Memory B cell (primary cell): ENCODE data around the gene CDC20.

ENCODE experiments used
- ATAC-seq: fragments of 150-1000 bp; cut with Tn5 transposase; 2 replicates; pipeline ENCODE4 v1.10.0; 2021; ENCODE audit warnings: low read depth, mild to moderate bottlenecking, moderate library complexity
- DNase-seq, 2 donors: peaks; one replicate each; pipeline ENCODE4 v3.0.0; 2022; ENCODE audit warnings: low spot score in 2 of 2
- H3K27ac Mint-ChIP-seq: one replicate; pipeline ENCODE4 v1.8.0; 2022; ENCODE audit warnings: mild to moderate bottlenecking, moderate library complexity, mixed read lengths
- H3K27me3 Mint-ChIP-seq: one replicate; pipeline ENCODE4 v1.8.0; 2022; ENCODE audit warnings: mixed read lengths
- H3K36me3 Mint-ChIP-seq: one replicate; pipeline ENCODE4 v1.8.0; 2022; ENCODE audit warnings: mild to moderate bottlenecking, mixed read lengths
- H3K4me1 Mint-ChIP-seq: one replicate; pipeline ENCODE4 v1.8.0; 2022; ENCODE audit warnings: mixed read lengths
- H3K4me3 Mint-ChIP-seq: one replicate; pipeline ENCODE4 v1.8.0; 2022; ENCODE audit warnings: mild to moderate bottlenecking, moderate library complexity, mixed read lengths
- H3K9me3 Mint-ChIP-seq: one replicate; pipeline ENCODE4 v1.8.0; 2022; ENCODE audit warnings: mixed read lengths

CDC20 gene

DNA sequence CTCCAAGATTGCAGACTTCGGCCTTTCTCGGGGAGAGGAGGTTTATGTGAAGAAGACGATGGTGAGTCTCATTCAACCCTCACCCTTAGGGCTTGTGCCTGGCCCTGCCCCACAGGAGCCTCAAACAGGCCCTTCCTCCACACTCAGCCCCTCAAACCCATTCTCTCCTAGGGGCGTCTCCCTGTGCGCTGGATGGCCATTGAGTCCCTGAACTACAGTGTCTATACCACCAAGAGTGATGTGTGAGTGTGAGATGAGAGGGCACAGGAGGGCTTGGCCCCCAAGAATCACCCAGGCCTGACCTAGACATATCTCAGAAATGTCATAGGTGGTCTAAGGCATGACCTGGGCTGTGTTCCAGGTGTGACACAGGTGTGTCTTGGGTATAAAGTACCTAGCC lies 39.5 kb upstream of the CDC20 start:
- Mint-ChIP-seq H3K36me3 (no peaks in the 10 kb centered on the region), H3K9me3 (no peaks in the 10 kb centered on the region), H3K27ac (no peak overlapping the region), H3K4me3 (no peak overlapping the region), H3K27me3 (no peaks in the 10 kb centered on the region), H3K4me1 (no peaks in the 10 kb centered on the region)
- DNase-seq, result no peak
- no peak for ATAC-seq

DNA sequence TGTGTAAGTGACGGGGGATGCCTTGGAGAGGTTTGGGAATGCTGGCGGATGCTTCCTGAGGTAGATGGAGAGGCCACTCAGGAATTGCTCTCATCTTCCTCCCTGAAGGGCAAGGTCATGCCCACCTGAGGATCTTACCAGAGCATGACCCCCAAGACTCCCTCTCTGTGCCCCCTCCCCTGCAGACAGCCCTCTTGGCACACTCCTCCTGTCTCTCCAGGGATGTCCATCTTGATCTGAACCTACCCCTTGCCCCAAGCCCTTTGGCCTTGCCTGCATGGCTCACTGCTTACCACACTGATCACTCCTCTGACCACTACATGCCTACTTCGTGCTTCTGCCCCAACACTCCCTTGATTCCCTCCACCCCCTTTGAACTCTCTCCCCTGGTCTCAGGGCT lies 39.0 kb upstream of the CDC20 start:
- DNase-seq, result no peak
- Mint-ChIP-seq H3K27me3 (no peaks in the 10 kb centered on the region), H3K27ac (no peak overlapping the region), H3K36me3 (peaks cover 3% of the 10 kb centered on the region), H3K4me1 (no peaks in the 10 kb centered on the region), H3K9me3 (peaks cover 2% of the 10 kb centered on the region), H3K4me3 (no peak overlapping the region)
- no peak for ATAC-seq

DNA sequence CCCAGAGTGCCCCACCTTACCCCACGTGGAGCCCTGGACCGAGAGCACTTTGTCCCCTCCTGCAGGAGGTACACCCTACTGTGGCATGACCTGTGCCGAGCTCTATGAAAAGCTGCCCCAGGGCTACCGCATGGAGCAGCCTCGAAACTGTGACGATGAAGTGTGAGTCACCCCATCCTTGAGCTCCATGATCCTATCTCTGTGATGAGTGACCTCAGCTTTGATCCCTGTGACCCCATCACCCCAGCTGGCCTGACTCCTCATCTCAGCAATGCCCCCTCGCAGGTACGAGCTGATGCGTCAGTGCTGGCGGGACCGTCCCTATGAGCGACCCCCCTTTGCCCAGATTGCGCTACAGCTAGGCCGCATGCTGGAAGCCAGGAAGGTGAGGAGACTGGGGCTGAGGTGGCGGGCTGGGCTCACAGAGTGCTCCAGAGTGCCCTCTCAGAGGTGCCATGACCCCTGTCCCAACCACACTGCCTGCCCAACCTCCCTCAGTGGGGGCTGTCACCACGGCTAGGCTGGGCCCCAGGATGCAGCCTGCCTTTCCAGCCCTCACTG lies 37.4 kb upstream of the CDC20 start:
- ATAC-seq (no peak), DNase-seq (no peak)
- H3K36me3 Mint-ChIP-seq, result peaks cover 6% of the 10 kb centered on the region
- no peak overlapping the region for H3K4me3 Mint-ChIP-seq
- no peaks in the 10 kb centered on the region for H3K4me1 Mint-ChIP-seq
- peaks cover 5% of the 10 kb centered on the region for H3K9me3 Mint-ChIP-seq
- no peak overlapping the region for H3K27ac Mint-ChIP-seq
- H3K27me3 Mint-ChIP-seq, result no peaks in the 10 kb centered on the region

DNA sequence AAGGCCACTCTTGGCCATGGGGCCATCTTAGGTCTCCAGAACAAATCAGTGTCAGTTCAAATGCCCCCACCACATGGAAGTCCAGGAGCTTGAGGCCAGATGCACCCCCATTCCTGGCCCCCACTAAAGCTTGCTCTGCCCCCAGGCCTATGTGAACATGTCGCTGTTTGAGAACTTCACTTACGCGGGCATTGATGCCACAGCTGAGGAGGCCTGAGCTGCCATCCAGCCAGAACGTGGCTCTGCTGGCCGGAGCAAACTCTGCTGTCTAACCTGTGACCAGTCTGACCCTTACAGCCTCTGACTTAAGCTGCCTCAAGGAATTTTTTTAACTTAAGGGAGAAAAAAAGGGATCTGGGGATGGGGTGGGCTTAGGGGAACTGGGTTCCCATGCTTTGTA lies 36.3 kb upstream of the CDC20 start:
- ATAC-seq (no peak), DNase-seq (no peak)
- H3K27me3 Mint-ChIP-seq, result no peaks in the 10 kb centered on the region
- H3K4me3 Mint-ChIP-seq, result no peak overlapping the region
- H3K27ac Mint-ChIP-seq, result no peak overlapping the region
- peaks cover 6% of the 10 kb centered on the region for H3K36me3 Mint-ChIP-seq
- peaks cover 5% of the 10 kb centered on the region for H3K9me3 Mint-ChIP-seq
- H3K4me1 Mint-ChIP-seq, result no peaks in the 10 kb centered on the region

DNA sequence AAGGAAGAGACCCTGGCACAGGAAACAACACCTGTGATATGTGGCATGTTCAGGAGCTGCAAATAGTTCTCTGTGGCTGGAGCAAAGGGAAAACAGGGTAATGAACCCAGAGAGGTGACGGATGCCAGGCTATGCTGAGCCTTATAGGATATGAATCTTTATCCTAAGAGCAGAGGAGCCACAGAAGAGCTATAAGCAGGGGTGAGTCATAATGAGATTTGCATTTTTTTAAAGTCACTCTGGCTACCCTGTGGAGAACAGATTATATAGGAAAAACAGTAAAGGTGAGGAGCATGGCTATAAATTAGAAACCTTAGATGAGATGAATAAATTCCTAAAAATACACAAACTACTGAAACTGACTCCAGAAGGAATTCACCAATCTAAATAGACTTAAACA lies 34.0 kb upstream of the CDC20 start:
- H3K27me3 Mint-ChIP-seq, result no peaks in the 10 kb centered on the region
- no peak overlapping the region for H3K4me3 Mint-ChIP-seq
- DNase-seq (no peak), ATAC-seq (no peak)
- peaks cover 7% of the 10 kb centered on the region for H3K9me3 Mint-ChIP-seq
- no peak overlapping the region for H3K27ac Mint-ChIP-seq
- peaks cover 9% of the 10 kb centered on the region for H3K36me3 Mint-ChIP-seq
- no peaks in the 10 kb centered on the region for H3K4me1 Mint-ChIP-seq

DNA sequence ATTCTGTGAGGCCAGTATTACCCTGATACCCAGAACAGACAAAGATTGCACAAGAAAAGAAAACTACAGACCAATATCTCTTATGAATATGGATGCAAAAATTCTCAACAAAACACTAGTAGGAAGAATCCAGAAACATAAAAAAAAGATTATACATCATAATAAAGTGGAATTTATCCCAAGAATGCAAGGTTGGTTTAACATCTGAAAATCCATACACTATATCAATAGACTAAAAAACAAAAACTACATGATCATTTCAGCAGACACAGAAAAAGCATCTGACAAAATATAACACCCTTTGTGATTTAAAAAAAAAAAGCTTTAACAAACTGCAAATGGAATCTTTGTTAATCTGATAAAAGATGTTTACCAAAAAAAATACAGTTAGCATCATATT lies 33.4 kb upstream of the CDC20 start:
- H3K27ac Mint-ChIP-seq, result no peak overlapping the region
- no peak for ATAC-seq
- peaks cover 7% of the 10 kb centered on the region for H3K9me3 Mint-ChIP-seq
- H3K4me3 Mint-ChIP-seq, result no peak overlapping the region
- H3K27me3 Mint-ChIP-seq, result no peaks in the 10 kb centered on the region
- H3K36me3 Mint-ChIP-seq, result peaks cover 9% of the 10 kb centered on the region
- H3K4me1 Mint-ChIP-seq, result no peaks in the 10 kb centered on the region
- DNase-seq, result no peak

DNA sequence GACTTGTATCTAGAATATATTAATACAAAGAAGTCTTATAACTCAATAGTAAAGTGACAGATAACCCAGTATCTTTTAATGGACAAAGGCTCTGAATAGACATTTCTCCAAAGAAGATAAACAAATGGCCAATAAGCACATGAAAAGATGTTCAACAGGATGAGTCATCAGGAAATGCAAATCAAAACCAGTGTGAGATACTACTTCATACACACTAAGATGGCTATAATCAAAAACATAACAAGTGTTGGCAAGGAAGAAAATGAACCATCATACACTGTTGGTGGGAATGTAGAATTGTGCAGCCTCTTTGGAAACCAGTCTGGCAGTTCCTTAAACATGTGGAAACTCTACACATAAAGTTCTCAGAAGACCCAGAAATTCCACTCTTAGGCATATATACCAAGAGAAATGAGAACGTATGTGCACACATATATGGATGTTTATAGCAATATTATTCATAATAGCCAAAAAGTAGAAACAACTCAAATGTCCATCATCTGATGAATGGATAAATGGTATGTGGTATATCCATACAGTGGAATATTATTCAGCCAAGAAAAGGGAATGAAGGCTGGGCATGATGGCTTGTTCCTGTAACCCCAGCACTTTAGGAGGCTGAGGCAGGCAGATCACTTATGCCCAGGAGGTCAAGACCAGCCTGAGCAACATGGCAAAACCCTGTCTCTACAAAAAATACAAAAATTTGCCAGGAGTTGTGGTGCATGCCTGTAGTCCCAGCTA lies 31.1 kb upstream of the CDC20 start:
- peaks cover 7% of the 10 kb centered on the region for H3K9me3 Mint-ChIP-seq
- no peaks in the 10 kb centered on the region for H3K27me3 Mint-ChIP-seq
- no peak overlapping the region for H3K4me3 Mint-ChIP-seq
- ATAC-seq (no peak), DNase-seq (no peak)
- no peak overlapping the region for H3K27ac Mint-ChIP-seq
- H3K36me3 Mint-ChIP-seq, result peaks cover 9% of the 10 kb centered on the region
- no peaks in the 10 kb centered on the region for H3K4me1 Mint-ChIP-seq

DNA sequence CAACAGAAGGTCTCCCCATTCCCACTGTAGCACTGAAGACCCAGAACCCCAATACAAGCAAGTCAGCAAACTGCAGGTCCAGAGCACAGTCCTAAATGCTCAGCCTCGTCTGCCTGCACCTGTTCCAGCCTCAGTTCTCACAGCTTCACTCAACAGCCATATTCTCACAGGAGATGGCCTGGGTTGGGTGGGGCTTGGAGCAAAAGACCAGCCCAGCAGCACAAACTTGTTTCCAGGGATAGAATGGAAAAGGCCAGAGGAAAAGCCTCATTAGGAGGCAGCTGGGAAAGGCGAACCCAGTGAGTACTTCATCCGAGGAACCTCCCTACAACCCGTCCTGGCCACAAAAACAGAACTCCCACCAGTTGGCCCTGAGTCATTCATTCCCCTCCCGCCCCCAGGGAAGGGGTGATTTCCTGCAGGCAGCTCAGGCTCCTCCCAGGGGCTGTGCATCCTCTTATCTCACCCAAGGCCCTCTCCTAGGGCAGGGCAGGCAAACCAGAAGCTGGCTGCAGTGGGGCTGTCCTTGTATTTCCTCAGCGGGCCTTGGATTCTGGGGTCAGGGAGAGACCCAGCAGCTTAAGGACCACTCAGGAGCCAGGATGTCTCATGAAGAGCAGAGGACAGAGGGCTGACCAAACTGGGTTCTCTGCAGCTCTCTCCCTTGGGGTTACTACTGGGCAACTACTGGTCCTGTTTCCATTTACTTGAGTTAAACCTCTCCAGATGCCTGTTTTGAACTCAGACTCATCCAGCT lies 28.6 kb upstream of the CDC20 start:
- no peak overlapping the region for H3K4me3 Mint-ChIP-seq

DNA sequence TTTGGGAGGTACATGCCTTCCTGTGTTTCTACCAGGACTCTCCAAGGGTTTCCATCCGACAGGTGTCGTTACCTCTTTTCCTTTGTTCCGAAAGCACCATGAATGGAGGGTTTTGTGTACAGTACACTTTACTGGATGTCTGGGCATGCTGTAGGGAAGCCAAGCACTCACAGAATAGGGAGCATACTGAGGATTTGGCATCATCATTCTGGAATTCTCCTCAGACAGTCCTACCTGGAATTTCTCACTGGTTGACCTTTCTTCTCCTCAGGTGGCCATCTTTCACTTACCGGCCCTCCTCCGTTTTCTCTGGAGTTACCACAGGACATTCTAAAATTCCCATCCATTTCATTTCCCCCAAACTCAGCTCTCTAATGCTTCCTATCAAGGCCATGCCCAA lies 27.1 kb upstream of the CDC20 start:
- Mint-ChIP-seq H3K27ac (no peak overlapping the region), H3K4me1 (no peaks in the 10 kb centered on the region), H3K9me3 (peaks cover 2% of the 10 kb centered on the region), H3K27me3 (no peaks in the 10 kb centered on the region), H3K36me3 (peaks cover 3% of the 10 kb centered on the region), H3K4me3 (no peak overlapping the region)
- ATAC-seq, result no peak
- DNase-seq, result no peak

More for the DNA sequence above, 28.6 kb upstream of the CDC20 start:
- ATAC-seq (no peak), DNase-seq (no peak)
- Mint-ChIP-seq H3K27me3 (no peaks in the 10 kb centered on the region), H3K36me3 (peaks cover 4% of the 10 kb centered on the region), H3K4me1 (no peaks in the 10 kb centered on the region), H3K9me3 (peaks cover 4% of the 10 kb centered on the region), H3K27ac (no peak overlapping the region)

DNA sequence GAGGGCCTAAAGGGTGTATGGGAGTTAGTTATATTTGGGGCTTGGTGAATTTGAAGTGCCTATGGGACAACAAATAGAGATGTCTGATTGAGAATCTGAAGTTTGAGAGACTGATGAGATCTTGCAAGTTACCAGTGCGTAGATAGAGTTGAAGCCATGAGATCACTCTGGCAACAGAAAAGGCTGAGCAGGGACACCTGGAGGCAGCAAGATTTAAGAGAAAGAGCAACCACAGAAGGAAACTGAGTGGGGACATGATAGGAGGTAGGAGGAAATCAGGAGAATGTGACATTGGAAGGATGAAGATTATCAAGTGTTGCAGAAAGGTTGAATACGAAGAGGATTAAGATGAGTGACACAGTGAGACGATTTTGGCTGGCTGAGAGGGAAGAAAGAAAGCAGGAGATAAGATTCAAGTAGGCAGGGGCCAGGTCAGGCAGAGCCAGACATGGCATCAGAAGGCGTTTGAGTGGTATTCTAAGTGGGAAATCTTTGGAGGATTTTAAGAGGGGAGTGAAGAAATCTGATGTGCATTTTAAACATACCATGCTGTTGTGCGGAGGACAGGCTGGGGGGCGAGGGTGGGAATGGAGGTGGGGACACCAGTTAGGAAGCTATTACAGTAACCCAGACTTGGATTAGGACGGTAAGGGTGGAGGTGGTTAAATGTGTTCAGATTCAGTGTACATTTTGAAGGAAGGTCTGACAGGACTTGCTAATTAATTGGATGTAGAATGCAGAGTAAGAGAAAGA lies 24.2 kb upstream of the CDC20 start:
- H3K4me1 Mint-ChIP-seq, result no peaks in the 10 kb centered on the region
- DNase-seq, result no peak
- H3K4me3 Mint-ChIP-seq, result no peak overlapping the region
- H3K27me3 Mint-ChIP-seq, result peaks cover 2% of the 10 kb centered on the region
- no peak for ATAC-seq
- H3K36me3 Mint-ChIP-seq, result no peaks in the 10 kb centered on the region
- no peaks in the 10 kb centered on the region for H3K9me3 Mint-ChIP-seq
- no peak overlapping the region for H3K27ac Mint-ChIP-seq

DNA sequence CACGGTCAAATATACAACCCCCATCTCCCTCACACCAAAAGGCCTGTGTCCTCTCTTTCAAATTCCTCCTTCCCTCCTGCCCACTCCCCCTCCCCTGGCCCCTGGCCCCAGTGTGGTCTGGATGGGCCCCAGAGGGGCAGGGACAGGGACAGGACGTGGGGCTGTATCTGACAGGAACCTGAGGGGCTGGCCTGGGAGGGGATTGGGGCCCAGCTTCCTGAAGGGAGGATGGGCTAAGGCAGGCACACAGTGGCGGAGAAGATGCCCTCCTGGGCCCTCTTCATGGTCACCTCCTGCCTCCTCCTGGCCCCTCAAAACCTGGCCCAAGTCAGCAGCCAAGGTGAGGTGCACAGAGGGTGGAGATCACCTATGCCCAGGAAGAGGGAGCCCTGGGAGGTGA lies 21.2 kb upstream of the CDC20 start, which contains the start of gene MPL:
Gene MPL (plus strand): TSS at position 231 of the 400 bp plus-strand sequence. CDS start 31 bp downstream, at position 262.
- no peak for DNase-seq
- Mint-ChIP-seq H3K4me3 (no peak within 1 kb of the TSS), H3K9me3 (no peaks in the 10 kb centered on the region), H3K36me3 (peaks cover 2% of the 10 kb centered on the region), H3K4me1 (no peaks in the 10 kb centered on the region), H3K27me3 (peaks cover 2% of the 10 kb centered on the region), H3K27ac (no peak within 1 kb of the TSS)
- no peak for ATAC-seq

DNA sequence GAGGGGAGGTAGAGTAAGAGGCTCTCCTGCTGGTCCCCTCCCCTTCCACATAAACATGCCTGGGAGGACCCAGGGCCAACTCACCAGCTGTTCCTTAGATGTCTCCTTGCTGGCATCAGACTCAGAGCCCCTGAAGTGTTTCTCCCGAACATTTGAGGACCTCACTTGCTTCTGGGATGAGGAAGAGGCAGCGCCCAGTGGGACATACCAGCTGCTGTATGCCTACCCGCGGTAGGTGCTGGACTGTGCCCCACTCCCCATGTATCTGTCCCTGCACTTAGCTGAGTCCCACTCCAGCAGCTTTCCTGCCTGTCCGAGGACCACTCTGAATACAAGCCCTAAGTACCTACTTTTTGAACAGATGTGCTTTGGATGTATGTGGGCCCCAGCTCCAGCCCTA lies 20.8 kb upstream of the CDC20 start:
- ATAC-seq (no peak), DNase-seq (no peak)
- no peak overlapping the region for H3K4me3 Mint-ChIP-seq

DNA sequence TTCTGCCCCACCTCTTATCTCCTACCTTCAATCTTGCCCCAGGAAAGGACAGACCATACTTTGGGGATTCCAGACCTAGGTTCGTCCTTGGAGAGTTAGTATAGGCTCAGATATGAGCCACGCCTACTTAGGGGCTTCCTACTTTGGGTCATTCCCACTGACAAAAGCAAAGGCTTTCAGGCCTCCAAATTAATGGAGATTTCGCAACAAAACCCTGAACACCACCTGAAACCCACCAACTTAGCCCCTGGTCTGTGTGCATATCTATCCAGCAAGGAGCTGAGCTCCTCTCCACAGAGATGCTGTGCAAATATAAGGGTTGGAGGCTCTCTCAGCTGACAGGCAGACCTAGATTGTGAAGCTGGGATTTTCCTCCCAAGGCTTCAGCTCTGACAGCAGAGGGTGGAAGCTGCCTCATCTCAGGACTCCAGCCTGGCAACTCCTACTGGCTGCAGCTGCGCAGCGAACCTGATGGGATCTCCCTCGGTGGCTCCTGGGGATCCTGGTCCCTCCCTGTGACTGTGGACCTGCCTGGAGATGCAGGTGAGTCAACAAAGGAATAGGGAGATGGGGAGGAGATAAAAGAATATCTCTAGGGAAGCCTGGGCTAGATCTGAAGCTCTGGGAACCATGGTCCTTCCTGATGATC lies 19.1 kb upstream of the CDC20 start:
- no peak overlapping the region for H3K4me3 Mint-ChIP-seq
- H3K9me3 Mint-ChIP-seq, result no peaks in the 10 kb centered on the region
- no peaks in the 10 kb centered on the region for H3K4me1 Mint-ChIP-seq
- ATAC-seq (no peak), DNase-seq (no peak)
- peaks cover 5% of the 10 kb centered on the region for H3K27me3 Mint-ChIP-seq
- H3K36me3 Mint-ChIP-seq, result peaks cover 5% of the 10 kb centered on the region
- H3K27ac Mint-ChIP-seq, result no peak overlapping the region

More for the DNA sequence above, 20.8 kb upstream of the CDC20 start:
- H3K4me1 Mint-ChIP-seq, result no peaks in the 10 kb centered on the region
- H3K27ac Mint-ChIP-seq, result no peak overlapping the region
- peaks cover 2% of the 10 kb centered on the region for H3K27me3 Mint-ChIP-seq
- peaks cover 2% of the 10 kb centered on the region for H3K36me3 Mint-ChIP-seq
- H3K9me3 Mint-ChIP-seq, result no peaks in the 10 kb centered on the region
